SK-N-SH (cell line): Measurements from ENCODE around the gene ZNF385C. TPM values are rescaled to one million over a fixed set of nuclear protein-coding genes. Genes with fewer than 3 reads are reported as not detected.

Experiments
- CTCF ChIA-PET: fragments of 300-600, 350-600 bp; formaldehyde crosslinking; extraction: SDS; loops from one replicate; lab custom pipeline; 2021; lab: Yijun Ruan, JAX
- POLR2A ChIA-PET: fragments of 350-600 bp; sonication (Branson Sonifier 250); formaldehyde crosslinking; extraction: SDS; loops from one replicate; lab custom pipeline; 2020; ENCODE audit warnings: antibody characterized with exemption, inconsistent platforms; lab: Yijun Ruan, JAX
- DNase-seq: peaks from one replicate; pipeline ENCODE4 v3.0.0; 2012
- H2AFZ ChIP-seq: fragments of 200-600 bp; sonication (generic); 2 replicates; pipeline ENCODE4 v1.8.1; 2016; ENCODE audit warnings: antibody characterized with exemption, mild to moderate bottlenecking, low read depth
- H3F3A ChIP-seq: fragments of 200-600 bp; sonication (generic); replicated peaks from 2 replicates; pipeline ENCODE3; 2016; ENCODE audit warnings: antibody characterized with exemption, mild to moderate bottlenecking; ENCODE audit not compliant: insufficient read depth
- H3K27ac ChIP-seq, 2 experiments: fragments of 200-500 bp in 1 of 2; fragments of 200-600 bp in 1 of 2; sonication (Bioruptor generic) in 1 of 2; sonication (generic), shearing (Covaris generic) in 1 of 2; 2 replicates each; pipeline versions ENCODE4 v1.5.1 to v1.6.1; 2014 to 2016; ENCODE audit warnings: low read depth in 2 of 2, inconsistent platforms in 1 of 2, low read length in 1 of 2, mild to moderate bottlenecking in 1 of 2, mixed read lengths in 1 of 2
- H3K27me3 ChIP-seq: fragments of 200-600 bp; sonication (generic), shearing (Covaris generic); 2 replicates; pipeline ENCODE4 v1.6.1; 2016; ENCODE audit warnings: mixed run types; ENCODE audit not compliant: insufficient read depth
- H3K36me3 ChIP-seq, 2 experiments: fragments of 200-500 bp in 1 of 2; fragments of 200-600 bp in 1 of 2; sonication (Bioruptor generic) in 1 of 2; sonication (generic) in 1 of 2; replicated peaks in 1 of 2; 2 replicates each; pipeline versions ENCODE3 to v1.5.1; 2014 to 2016; ENCODE audit warnings: low read length in 1 of 2, mild to moderate bottlenecking in 1 of 2; ENCODE audit not compliant: insufficient read depth in 2 of 2, control insufficient read depth in 1 of 2
- H3K4me1 ChIP-seq, 2 experiments: fragments of 200-500 bp in 1 of 2; fragments of 200-600 bp in 1 of 2; sonication (Bioruptor generic) in 1 of 2; sonication (generic), shearing (Covaris generic) in 1 of 2; 2 replicates each; pipeline versions ENCODE4 v1.5.1 to v1.6.1; 2014 to 2016; ENCODE audit warnings: low read depth in 1 of 2, low read length in 1 of 2, mixed run types in 1 of 2; ENCODE audit not compliant: insufficient read depth in 2 of 2, control insufficient read depth in 1 of 2
- H3K4me2 ChIP-seq: fragments of 200-600 bp; sonication (generic), shearing (Covaris generic); 2 replicates; pipeline ENCODE4 v1.6.1; 2017; ENCODE audit warnings: mixed run types
- H3K4me3 ChIP-seq, 2 experiments: fragments of 200-500 bp in 1 of 2; fragments of 200-600 bp in 1 of 2; sonication (Bioruptor generic) in 1 of 2; sonication (generic), shearing (Covaris generic) in 1 of 2; 2 replicates each; pipeline versions ENCODE4 v1.5.1 to v1.8.1; 2014 to 2016; ENCODE audit warnings: low read depth in 2 of 2, inconsistent platforms in 1 of 2, low read length in 1 of 2, mild to moderate bottlenecking in 1 of 2, mixed read lengths in 1 of 2, moderate library complexity in 1 of 2
- H3K79me2 ChIP-seq: fragments of 200-600 bp; sonication (generic); 2 replicates; pipeline ENCODE4 v1.8.1; 2017; ENCODE audit warnings: mild to moderate bottlenecking; ENCODE audit not compliant: insufficient read depth
- H3K9ac ChIP-seq: fragments of 200-600 bp; sonication (generic); 2 replicates; pipeline ENCODE4 v1.6.1; 2017; ENCODE audit warnings: mixed run types
- H3K9me2 ChIP-seq: fragments of 200-600 bp; sonication (generic); 2 replicates; pipeline ENCODE4 v1.6.1; 2017; ENCODE audit warnings: mixed run types
- H3K9me3 ChIP-seq: fragments of 200-600 bp; sonication (generic); 2 replicates; pipeline ENCODE4 v1.6.1; 2017; ENCODE audit warnings: mixed run types, mild to moderate bottlenecking, moderate library complexity
- H4K20me1 ChIP-seq: fragments of 200-600 bp; sonication (generic); 2 replicates; pipeline ENCODE4 v1.6.1; 2017; ENCODE audit warnings: mild to moderate bottlenecking, mixed run types; ENCODE audit not compliant: insufficient read depth
- ELF1 ChIP-seq: IDR thresholded peaks from 2 replicates; pipeline ENCODE4 v1.4.0; 2012
- EP300 ChIP-seq, 2 experiments: IDR thresholded peaks; 2 replicates each; pipeline versions ENCODE4 v1.4.0 to v1.6.1; 2012; ENCODE audit warnings: borderline replicate concordance in 1 of 2, low read depth in 1 of 2, low read length in 1 of 2
- FOSL2 ChIP-seq: IDR thresholded peaks from 2 replicates; pipeline ENCODE4 v1.4.0; 2012; ENCODE audit warnings: low read depth, mild to moderate bottlenecking, moderate library complexity, borderline replicate concordance
- FOXJ3 ChIP-seq: sonication (generic); formaldehyde crosslinking; IDR thresholded peaks from 2 replicates; pipeline ENCODE4 v1.5.1; 2020; ENCODE audit warnings: mild to moderate bottlenecking, missing genetic modification reagents
- GATA2 ChIP-seq: sonication (generic); formaldehyde crosslinking; IDR thresholded peaks from 2 replicates; pipeline ENCODE4 v1.5.0; 2020; ENCODE audit warnings: mild to moderate bottlenecking, missing genetic modification reagents
- NRF1 ChIP-seq: IDR thresholded peaks from 2 replicates; pipeline ENCODE4 v1.6.1; 2012; ENCODE audit warnings: low read depth, mild to moderate bottlenecking, low read length
- REST ChIP-seq: IDR thresholded peaks from 2 replicates; pipeline ENCODE4 v1.6.1; 2012; ENCODE audit warnings: mild to moderate bottlenecking, low read depth, low read length, moderate library complexity
- SIN3A ChIP-seq: IDR thresholded peaks from 2 replicates; pipeline ENCODE4 v1.6.1; 2012; ENCODE audit warnings: low read depth, mild to moderate bottlenecking, low read length, moderate library complexity, borderline replicate concordance
- SMC3 ChIP-seq: IDR thresholded peaks from 2 replicates; pipeline ENCODE4 v1.6.1; 2012; ENCODE audit warnings: low read depth, low read length, improper control_type of control experiment
- WGBS: methylation state at CpG from one replicate; pipeline ENCODE4 v1.1.6; 2017; ENCODE audit warnings: low lambda C conversion rate; 5-methylcytosine and 5-hydroxymethylcytosine counted together
- polyA plus RNA-seq, 3 experiments: library from polyadenylated mRNA; depleted of rRNA; stranded (reverse); fragments of >200 nt; gene quantifications; 2 replicates each; pipeline ENCODE4 v1.2.3, GENCODE V29; 2012
- TF ChIP-seq, protein P1 (sequence below): fragments of 150-350 bp; IDR thresholded peaks from 2 replicates; pipeline ENCODE4 v1.6.1; 2017; ENCODE audit warnings: antibody characterized with exemption, low read length, low read depth, borderline replicate concordance
- TF ChIP-seq, protein P2 (sequence below): IDR thresholded peaks from 2 replicates; pipeline ENCODE4 v1.4.0; 2012; ENCODE audit warnings: low read depth

Gene ZNF385C
- polyA plus RNA-seq, 1 of the 3 experiments (the other 2 are of a cell fraction) = 0.05 TPM

DNA sequence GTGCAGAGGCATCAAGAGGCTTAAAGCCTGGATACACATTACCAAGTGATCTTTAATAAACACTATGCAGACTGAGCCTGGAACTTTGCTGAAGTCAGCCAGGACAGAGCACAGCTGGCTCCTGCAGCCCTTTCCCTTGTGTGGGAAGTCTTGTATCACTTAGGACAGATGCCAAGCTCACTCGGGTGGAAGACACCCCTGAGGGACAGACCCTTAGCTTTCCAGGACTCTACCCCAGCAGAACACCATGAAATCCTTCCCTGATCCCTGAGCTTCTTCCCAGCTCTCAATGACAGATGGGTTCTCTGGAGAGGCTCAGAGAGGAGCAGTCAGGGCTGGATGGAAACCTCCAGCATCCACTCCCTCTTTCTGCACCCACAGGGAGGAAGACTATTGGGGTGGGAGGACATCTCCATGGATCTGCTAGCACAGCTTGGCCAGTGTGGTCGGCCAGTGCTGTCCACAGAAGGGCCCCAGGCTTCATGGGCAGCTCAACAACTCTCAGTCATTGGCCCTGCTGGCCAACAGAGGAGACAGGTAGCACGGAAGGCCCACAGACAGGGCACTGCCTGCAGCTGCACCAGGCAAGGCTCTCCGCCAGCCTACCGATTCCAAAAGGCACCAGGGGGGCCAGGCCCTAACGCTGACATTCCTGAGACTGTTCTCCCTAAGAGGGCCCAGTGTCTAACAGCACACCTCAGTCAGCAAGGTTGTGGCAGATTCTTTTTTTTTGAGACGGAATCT, 40.6 kb upstream of the ZNF385C start (continued):
- TF ChIP-seq, protein P1, sequence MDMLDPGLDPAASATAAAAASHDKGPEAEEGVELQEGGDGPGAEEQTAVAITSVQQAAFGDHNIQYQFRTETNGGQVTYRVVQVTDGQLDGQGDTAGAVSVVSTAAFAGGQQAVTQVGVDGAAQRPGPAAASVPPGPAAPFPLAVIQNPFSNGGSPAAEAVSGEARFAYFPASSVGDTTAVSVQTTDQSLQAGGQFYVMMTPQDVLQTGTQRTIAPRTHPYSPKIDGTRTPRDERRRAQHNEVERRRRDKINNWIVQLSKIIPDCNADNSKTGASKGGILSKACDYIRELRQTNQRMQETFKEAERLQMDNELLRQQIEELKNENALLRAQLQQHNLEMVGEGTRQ = no peak
- TF ChIP-seq SMC3 = no peak
- no peak for TF ChIP-seq SIN3A
- no peak for TF ChIP-seq FOSL2
- TF ChIP-seq, protein P2, sequence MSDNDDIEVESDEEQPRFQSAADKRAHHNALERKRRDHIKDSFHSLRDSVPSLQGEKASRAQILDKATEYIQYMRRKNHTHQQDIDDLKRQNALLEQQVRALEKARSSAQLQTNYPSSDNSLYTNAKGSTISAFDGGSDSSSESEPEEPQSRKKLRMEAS = no peak
- no peak for TF ChIP-seq ELF1
- no peak for TF ChIP-seq REST

- Histone ChIP-seq H3K9me2 (no peaks in the 10 kb centered on the region), H3K9ac (no peak overlapping the region), H4K20me1 (peaks cover 67% of the 10 kb centered on the region), H3K4me1 (peaks cover 23 to 25% of the 10 kb centered on the region in 2 experiments; a peak in 3 of 4 replicates), H2AFZ (no peak overlapping the region), H3K9me3 (no peaks in the 10 kb centered on the region), H3K4me2 (no peak overlapping the region), H3K36me3 (peaks cover 14 to 16% of the 10 kb centered on the region in 2 experiments), H3K27ac (no peak overlapping the region), H3K4me3 (no peak overlapping the region), H3K79me2 (peaks cover 96% of the 10 kb centered on the region), H3K27me3 (no peaks in the 10 kb centered on the region), H3F3A (peaks cover 6% of the 10 kb centered on the region)
- 90% methylated on average over 3 of the region's 3 CpGs for WGBS
- POLR2A ChIA-PET = no interaction called here
- CTCF ChIA-PET = interaction anchor here (0.8 to 1.6 kb wide), 5 partner anchors 8 to 69 kb away, joined by 3 to 4 read pairs (median 3); no protein-coding TSS in a partner anchor
- DNase-seq = no peak
- no peak for TF ChIP-seq GATA2 (CRISPR knock-in tag)
- TF ChIP-seq FOXJ3 (CRISPR knock-in tag) = no peak
- TF ChIP-seq REST = no peak
- no peak for TF ChIP-seq EP300 (IDR thresholded peaks at IDR 0.05; ENCODE audit: borderline replicate concordance in 1 of 2, low read depth in 1 of 2, low read length in 1 of 2)
- no peak for TF ChIP-seq NRF1
These were observed 38.4 kb upstream of the ZNF385C start for GRCh38 chr17:42136654-42137051.
